Epithelial cell of proximal tubule (primary cell): ENCODE measurements around the gene TGFB2. TPM values are rescaled to one million over a fixed set of nuclear protein-coding genes. Genes with fewer than 3 reads are reported as not detected.

ENCODE experiments used
- DNase-seq: peaks from one replicate; pipeline ENCODE4 v3.0.0-alpha.2; 2011; ENCODE audit warnings: low read depth
- H3K4me3 ChIP-seq: 2 replicates; pipeline ENCODE4 v1.5.1; 2011; ENCODE audit warnings: low read depth, mild to moderate bottlenecking, low read length
- total RNA-seq: library from RNA; depleted of rRNA; stranded (reverse); fragments of >200 nt; gene quantifications from 2 replicates; pipeline ENCODE4 v1.2.3, GENCODE V29; 2015
- TF ChIP-seq, protein P1 (sequence below): conservative IDR thresholded peaks from 2 replicates; pipeline ENCODE4 v1.5.1; 2012; ENCODE audit warnings: low read depth, mild to moderate bottlenecking, low read length

Gene TGFB2
- total RNA-seq, 1 donor from 2014 or later = 33.7 TPM

DNA sequence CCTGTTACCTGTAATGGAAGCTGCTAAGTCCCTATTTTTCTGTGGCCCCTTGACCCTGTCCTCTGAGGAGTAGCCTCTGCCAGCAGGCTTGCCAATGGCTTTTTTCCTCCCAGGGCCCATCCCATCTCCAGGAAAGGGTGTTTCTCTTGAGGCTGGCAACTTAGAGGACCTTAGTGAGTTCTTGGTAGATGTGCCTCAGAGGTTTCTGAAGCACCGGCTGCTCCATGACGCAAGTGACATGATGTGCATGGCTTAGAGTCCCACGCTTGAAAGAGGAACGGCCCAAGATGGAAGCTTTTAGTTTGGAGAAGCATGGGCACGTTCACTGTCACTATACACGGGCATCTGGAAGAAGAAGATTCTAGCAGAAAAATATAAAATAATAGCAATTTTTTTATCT, 63.0 kb downstream of the TGFB2 start:
- TF ChIP-seq, protein P1, sequence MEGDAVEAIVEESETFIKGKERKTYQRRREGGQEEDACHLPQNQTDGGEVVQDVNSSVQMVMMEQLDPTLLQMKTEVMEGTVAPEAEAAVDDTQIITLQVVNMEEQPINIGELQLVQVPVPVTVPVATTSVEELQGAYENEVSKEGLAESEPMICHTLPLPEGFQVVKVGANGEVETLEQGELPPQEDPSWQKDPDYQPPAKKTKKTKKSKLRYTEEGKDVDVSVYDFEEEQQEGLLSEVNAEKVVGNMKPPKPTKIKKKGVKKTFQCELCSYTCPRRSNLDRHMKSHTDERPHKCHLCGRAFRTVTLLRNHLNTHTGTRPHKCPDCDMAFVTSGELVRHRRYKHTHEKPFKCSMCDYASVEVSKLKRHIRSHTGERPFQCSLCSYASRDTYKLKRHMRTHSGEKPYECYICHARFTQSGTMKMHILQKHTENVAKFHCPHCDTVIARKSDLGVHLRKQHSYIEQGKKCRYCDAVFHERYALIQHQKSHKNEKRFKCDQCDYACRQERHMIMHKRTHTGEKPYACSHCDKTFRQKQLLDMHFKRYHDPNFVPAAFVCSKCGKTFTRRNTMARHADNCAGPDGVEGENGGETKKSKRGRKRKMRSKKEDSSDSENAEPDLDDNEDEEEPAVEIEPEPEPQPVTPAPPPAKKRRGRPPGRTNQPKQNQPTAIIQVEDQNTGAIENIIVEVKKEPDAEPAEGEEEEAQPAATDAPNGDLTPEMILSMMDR = no peak
- H3K4me3 ChIP-seq = no peak overlapping the region
- no peak for DNase-seq

DNA sequence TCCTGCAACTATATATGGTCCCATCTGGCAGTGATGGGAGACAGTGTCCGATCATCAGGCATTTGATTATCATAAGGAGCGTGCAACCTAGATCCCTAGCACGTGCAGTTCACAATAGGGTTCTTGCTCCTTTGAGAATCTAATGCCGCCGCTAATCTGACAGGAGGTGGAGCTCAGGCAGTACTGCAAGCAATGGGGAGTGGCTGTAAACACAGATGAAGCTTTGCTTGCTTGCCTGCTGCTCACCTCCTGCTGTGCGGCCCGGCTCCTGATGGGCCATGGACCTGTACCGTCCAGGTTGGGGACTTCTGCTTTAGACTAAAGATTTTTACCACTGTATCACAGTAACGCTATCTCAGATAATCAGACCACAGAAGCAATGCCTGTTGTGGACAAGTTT, 63.8 kb downstream of the TGFB2 start:
- no peak for DNase-seq
- H3K4me3 ChIP-seq = no peak overlapping the region
- TF ChIP-seq, protein P1 = no peak

DNA sequence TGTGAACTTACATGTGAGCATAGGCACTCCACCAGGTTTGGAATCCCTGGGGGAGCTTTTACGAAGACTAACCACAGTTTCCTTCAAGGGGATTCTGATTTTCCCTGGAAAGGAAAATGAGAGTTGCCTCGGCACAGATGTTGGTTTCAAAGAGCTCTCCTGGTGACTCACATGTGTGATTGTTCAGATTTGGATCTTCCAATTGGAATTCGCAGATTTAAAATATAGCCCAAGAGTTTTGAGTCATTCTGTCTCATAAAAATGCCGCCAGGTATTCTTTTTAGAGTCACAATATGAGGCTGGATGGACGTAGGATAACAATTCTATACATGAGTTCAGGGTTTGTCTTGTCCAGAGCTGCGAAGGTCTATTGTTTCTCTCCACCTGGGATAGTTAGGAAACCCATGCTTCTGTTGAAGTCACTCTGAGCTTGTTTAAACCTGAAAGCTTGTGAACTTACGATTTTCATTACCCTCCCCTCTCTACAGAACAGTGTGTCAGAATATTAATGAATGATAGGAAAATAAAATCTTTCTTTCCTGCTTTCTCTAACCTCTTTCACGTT, 64.9 kb downstream of the TGFB2 start:
- DNase-seq = no peak
- TF ChIP-seq, protein P1 = no peak
- no peak overlapping the region for H3K4me3 ChIP-seq

DNA sequence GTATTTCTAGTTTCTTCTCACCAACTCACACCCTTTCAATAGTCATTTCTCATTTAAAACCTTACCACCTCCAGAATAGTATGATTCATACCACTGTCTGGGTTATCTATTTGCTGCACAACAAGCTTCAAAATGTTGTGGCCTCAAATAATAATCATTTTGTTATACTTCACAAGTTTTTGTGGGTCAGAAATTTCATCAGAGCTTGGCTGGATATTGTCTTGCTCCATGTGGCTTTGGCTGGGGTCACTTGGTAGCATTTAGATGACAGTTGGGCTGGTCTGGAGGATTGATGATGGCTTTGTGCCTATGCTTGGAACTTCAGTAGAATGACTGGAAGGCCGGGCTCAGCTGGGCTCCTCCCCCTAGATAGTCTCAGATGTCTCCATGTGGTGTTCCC, 66.0 kb downstream of the TGFB2 start:
- H3K4me3 ChIP-seq = no peak overlapping the region
- TF ChIP-seq, protein P1 = no peak
- no peak for DNase-seq

DNA sequence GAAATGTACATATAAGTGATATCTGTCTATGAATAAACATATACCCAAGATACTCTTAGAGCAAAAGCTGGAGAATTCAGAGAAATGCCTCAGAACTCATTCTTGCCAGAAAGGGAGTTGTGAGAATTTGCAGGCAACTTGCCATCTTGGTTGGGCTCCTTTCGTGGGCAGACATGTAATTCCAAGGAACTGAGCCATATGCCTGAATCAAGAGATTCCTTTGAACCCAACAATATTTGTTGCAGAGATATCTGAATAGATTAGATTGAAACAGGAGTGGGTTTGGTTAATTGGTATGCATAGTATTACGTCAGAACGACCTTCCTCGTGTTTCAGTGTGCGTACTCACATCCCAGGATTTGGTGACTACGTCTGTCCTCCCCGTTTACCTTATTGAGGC, 67.0 kb downstream of the TGFB2 start:
- TF ChIP-seq, protein P1 = no peak
- no peak for DNase-seq
- H3K4me3 ChIP-seq = no peak overlapping the region

DNA sequence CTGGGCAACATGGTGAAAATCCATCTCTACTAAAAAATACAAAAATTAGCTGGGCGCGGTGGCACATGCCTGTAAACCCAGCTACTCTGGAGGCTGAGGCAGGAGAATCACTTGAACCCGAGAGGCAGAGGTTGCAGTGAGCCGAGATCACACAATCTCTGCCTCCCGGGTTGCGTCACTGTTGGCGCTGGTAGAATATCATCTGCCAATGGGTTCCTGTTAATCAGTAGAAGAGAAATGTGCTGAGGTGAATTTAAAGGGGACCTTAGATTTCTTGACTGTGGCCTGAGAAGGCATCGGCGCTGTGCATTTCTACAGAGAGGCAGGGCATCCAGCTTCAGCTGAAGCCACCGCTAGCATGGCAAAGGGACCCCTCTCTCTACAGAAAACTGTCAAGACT, 68.0 kb downstream of the TGFB2 start:
- H3K4me3 ChIP-seq = no peak overlapping the region
- no peak for DNase-seq
- TF ChIP-seq, protein P1 = no peak

DNA sequence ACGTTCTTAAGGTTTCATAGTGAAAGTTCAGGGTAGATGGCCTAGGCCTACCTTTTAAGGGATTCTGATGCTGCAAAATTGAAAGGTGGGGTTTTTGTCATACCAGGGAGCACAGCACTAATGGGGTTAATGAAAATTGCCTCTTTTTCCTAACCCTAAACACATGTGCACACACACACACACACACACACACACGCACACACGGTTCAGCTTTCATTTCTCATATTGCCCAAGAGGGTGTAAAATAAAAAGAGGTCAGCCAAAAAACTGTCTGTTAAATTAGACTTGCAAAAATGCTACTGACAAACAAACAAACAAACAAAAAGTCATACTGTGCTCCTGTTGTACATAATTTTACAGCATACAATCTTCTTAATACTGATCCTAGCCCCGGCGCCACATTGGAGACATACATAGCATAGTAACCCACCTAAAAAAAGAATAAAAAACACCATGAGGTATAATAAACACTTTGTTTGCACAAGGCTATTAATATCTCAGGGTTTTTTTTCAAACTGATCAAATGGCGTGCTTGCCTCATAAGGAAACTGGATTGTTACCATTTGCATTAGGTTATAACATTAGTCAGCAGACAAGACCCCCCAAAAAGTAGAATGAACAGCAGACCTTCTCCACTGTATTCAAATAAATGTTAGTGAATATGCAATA, 69.1 kb downstream of the TGFB2 start:
- DNase-seq = no peak
- H3K4me3 ChIP-seq = no peak overlapping the region
- TF ChIP-seq, protein P1 = no peak
